AG09309 (cell line): ENCODE results near the gene CEACAM4.

Experiments used
- DNase-seq: peaks from one replicate; pipeline ENCODE4 v3.0.0-alpha.2; 2010; ENCODE audit warnings: low read depth
- H3K4me3 ChIP-seq: 2 replicates; pipeline ENCODE4 v1.5.1; 2011; ENCODE audit warnings: mild to moderate bottlenecking, low read depth, low read length, moderate library complexity; ENCODE audit not compliant: control insufficient read depth
- TF ChIP-seq, protein P1 (sequence below): IDR thresholded peaks from 2 replicates; pipeline ENCODE4 v1.5.1; 2011; ENCODE audit warnings: mild to moderate bottlenecking, low read depth, low read length, inconsistent platforms; ENCODE audit not compliant: insufficient read depth, control insufficient read depth; ENCODE audit errors: missing control alignments

Gene CEACAM4

DNA sequence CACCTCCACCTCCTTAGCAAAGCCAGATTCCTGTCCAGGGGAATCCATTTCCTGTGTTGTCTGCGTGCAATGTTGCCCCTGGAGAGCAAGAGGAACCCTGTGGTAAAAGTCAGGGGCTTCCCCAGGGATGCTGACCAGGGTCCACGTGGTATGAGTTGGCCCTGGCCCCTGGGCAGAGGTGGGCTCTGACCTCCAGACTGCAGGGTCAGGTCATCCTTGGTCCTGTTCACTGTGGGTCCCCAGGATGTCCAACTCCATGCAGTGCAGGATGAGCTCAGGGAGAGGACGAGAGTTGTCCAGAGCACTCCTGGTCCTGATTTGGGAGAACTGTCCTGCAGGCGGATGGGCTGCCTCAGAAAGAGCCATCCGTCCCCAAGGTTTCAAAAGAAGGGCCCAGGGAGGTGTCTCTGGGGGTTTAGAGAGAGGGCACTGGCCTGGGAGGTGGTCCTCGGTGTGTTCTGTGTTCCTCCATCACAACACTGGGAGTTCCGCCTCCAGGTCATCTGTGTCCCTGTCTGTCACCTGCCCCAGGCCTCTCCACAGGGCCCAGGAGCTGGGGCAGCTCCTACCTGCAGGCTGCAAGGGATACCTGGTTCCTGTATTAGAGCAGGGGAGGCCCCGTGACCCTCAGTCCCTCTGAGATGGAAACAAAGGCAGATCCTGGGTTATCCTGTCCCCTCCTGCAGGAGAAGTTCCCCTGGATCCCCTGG, 1.2 kb upstream of the CEACAM4 start:
- no peak overlapping the region for H3K4me3 ChIP-seq
- DNase-seq = no peak
- TF ChIP-seq, protein P1, sequence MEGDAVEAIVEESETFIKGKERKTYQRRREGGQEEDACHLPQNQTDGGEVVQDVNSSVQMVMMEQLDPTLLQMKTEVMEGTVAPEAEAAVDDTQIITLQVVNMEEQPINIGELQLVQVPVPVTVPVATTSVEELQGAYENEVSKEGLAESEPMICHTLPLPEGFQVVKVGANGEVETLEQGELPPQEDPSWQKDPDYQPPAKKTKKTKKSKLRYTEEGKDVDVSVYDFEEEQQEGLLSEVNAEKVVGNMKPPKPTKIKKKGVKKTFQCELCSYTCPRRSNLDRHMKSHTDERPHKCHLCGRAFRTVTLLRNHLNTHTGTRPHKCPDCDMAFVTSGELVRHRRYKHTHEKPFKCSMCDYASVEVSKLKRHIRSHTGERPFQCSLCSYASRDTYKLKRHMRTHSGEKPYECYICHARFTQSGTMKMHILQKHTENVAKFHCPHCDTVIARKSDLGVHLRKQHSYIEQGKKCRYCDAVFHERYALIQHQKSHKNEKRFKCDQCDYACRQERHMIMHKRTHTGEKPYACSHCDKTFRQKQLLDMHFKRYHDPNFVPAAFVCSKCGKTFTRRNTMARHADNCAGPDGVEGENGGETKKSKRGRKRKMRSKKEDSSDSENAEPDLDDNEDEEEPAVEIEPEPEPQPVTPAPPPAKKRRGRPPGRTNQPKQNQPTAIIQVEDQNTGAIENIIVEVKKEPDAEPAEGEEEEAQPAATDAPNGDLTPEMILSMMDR = no peak

DNA sequence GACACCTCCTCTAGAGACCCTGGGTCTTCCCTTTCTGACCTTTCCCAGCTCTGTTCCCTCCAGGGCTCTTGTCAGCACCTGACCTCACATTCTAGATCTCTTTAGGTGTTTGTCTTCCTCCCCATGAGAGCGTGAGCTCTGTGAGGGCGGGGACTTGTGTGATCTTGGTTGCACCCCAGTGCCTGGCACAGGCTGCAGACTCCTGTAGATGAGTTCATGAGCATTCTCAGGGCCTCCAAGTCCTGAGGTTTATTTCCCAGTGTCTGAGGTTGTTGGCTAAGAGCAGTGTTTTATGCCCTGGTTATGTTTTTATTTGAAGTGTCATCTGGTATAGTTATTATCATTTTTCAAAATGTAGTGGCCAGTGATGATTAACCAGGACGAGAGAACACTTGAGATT, 596 bp downstream of the CEACAM4 start:
- TF ChIP-seq, protein P1 = no peak

DNA sequence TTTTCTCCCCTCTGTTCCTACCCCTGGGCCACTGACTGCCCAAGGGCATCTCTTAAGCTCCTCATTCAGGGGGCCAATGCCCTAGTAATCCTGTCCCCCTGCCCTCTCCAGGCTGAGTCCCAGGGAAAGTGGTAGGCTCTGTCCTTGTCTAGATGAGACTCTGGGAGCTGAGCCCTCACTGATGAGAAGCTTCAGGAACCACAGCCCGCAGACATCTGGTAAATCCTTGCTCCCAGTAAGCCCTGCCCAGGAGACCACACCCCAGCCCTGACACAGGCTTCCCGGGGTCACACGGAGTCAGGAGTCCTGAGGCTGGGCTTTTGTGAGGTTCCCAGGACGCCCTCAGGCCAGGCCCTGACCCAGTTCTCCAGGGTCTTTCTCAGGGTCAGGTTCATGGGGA, 1.9 kb downstream of the CEACAM4 start:
- DNase-seq = no peak
- TF ChIP-seq, protein P1 = no peak
- H3K4me3 ChIP-seq = no peak overlapping the region

More for the DNA sequence above, 596 bp downstream of the CEACAM4 start:
- no peak for DNase-seq
- no peak overlapping the region for H3K4me3 ChIP-seq

DNA sequence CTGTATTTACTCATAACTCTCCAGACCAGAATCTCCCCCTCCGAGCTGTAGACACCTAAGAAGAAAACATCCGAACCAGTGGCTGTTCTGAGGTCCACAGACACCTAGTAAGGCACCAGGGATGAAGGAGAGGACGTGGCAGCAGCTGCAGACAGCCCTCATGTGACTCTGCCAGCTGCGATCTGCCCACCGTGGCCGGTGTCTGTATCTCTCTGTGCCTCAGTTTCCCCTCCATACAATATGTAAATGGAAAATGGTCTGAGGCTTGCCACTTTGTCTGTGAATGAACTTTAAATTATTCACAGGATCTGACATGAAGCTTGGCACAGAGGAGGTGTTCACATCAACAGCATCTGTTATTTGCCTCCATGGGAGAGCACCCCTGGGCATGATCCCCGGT, 2.4 kb downstream of the CEACAM4 start:
- no peak overlapping the region for H3K4me3 ChIP-seq
- TF ChIP-seq, protein P1 = no peak
- DNase-seq = no peak

DNA sequence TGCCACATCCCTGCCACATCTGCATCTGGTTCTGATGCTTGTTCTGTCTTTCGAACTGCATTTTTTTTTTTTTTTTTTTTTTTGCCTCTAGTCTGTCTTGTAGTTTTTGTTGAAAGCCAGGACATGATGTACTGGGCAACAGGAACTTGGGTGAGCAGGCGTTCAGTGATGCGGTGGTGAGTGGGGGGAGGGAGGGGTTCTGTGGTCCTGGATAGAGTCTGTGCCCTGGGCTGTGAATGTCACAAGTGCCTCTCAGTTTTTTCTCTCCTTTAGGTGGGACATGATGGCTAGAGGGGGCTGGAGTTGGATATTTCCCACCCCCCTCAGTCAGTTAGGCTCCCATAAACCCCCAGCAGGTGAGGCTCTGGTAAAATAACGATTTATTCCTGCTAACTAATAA, 3.5 kb downstream of the CEACAM4 start:
- TF ChIP-seq, protein P1 = no peak
- H3K4me3 ChIP-seq = no peak overlapping the region
- no peak for DNase-seq

DNA sequence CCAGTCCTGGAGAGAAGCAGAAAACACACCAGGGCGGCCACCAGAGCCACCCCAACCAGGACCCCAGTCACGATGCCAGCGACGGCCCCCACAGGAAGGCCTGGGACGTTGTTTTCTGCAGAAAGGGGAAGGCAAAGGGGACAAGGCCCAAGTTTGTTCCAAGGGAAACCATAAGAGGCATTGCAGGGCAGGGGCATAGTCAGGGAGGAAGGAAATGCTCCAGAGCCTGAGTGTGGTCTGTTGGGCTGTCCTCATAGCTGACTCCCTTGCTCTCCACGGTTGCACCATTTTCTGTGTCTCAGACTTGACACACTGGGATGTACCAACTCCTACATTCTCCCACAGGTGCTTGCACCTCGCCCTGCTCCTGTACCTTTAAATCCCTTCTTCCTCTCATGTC, 5.2 kb downstream of the CEACAM4 start:
- TF ChIP-seq, protein P1 = no peak
- no peak for DNase-seq
- H3K4me3 ChIP-seq = no peak overlapping the region
